Epithelial cell of proximal tubule (primary cell): ENCODE data around the gene ALDH3B2. TPM values are rescaled to one million over a fixed set of nuclear protein-coding genes. Genes with fewer than 3 reads are reported as not detected.

ENCODE experiments used
- DNase-seq: peaks from one replicate; pipeline ENCODE4 v3.0.0-alpha.2; 2011; ENCODE audit warnings: low read depth
- H3K4me3 ChIP-seq: 2 replicates; pipeline ENCODE4 v1.5.1; 2011; ENCODE audit warnings: low read depth, mild to moderate bottlenecking, low read length
- total RNA-seq: library from RNA; depleted of rRNA; stranded (reverse); fragments of >200 nt; gene quantifications from 2 replicates; pipeline ENCODE4 v1.2.3, GENCODE V29; 2015
- TF ChIP-seq, protein P1 (sequence below): conservative IDR thresholded peaks from 2 replicates; pipeline ENCODE4 v1.5.1; 2012; ENCODE audit warnings: low read depth, mild to moderate bottlenecking, low read length

Gene ALDH3B2
- total RNA-seq, 1 donor from 2014 or later, result not detected

GRCh38 chr11:67617243-67617953 is 57.0 kb downstream of the ALDH3B2 start:
- TF ChIP-seq, protein P1, sequence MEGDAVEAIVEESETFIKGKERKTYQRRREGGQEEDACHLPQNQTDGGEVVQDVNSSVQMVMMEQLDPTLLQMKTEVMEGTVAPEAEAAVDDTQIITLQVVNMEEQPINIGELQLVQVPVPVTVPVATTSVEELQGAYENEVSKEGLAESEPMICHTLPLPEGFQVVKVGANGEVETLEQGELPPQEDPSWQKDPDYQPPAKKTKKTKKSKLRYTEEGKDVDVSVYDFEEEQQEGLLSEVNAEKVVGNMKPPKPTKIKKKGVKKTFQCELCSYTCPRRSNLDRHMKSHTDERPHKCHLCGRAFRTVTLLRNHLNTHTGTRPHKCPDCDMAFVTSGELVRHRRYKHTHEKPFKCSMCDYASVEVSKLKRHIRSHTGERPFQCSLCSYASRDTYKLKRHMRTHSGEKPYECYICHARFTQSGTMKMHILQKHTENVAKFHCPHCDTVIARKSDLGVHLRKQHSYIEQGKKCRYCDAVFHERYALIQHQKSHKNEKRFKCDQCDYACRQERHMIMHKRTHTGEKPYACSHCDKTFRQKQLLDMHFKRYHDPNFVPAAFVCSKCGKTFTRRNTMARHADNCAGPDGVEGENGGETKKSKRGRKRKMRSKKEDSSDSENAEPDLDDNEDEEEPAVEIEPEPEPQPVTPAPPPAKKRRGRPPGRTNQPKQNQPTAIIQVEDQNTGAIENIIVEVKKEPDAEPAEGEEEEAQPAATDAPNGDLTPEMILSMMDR, result no peak
- no peak for DNase-seq
- H3K4me3 ChIP-seq, result no peak overlapping the region

DNA sequence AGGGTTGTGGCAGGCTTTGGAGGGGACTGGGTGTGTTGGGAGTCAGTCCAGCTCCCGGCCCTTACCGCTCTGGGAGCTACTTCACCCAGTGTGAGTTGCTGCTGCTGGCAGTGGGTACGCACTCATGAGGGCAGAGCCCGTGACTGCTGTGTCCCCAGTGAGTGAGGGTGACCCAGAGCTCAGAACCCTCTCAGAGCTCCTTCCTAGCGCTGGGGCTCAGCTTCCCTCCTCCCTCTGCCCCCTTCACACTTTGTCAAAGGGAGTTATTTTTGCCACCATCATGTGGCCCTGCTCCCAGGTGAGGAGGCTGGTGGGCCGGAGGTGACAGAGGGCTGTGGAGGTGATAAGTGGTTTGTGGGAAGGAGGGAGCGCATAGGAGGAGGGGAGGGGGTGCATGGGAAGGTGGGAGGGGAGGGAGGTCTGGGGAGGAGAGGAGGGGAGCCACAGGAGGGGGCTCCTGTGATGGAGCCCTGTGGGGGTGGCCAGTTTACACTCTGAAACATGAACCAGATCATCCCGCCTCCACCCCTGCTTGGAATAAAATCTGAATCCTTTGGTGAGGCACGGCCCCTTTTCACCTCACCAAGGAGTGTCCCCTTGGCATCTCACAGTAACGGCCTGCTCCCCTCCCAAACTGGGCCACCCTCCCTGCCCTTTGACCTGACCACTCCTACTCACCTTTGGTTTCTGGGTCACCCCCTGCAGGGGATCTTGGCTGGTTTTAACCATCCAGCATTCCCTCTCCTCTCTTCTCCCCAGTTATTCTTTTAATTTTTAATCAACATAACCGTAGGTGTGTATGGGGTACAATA is 57.8 kb downstream of the ALDH3B2 start:
- TF ChIP-seq, protein P1, result no peak
- no peak overlapping the region for H3K4me3 ChIP-seq
- no peak for DNase-seq

GRCh38 chr11:67615728-67616430 is 58.5 kb downstream of the ALDH3B2 start:
- TF ChIP-seq, protein P1, result no peak
- H3K4me3 ChIP-seq, result no peak overlapping the region
- DNase-seq, result no peak

- H3K4me3 ChIP-seq, result no peak overlapping the region
- no peak for DNase-seq
- TF ChIP-seq, protein P1, result peak; percentile 66
These were observed 59.4 kb downstream of the ALDH3B2 start for GRCh38 chr11:67614730-67615714.

GRCh38 chr11:67613960-67614715 is 60.3 kb downstream of the ALDH3B2 start:
- DNase-seq, result no peak
- TF ChIP-seq, protein P1, result peak; percentile 68
- peak overlapping the region; percentile 42 for H3K4me3 ChIP-seq
